Kidney tubule cell (primary cell): ENCODE measurements around the gene ZNF536.
"Not testable (repeated sequence)": the region's sequence is repeated elsewhere in the genome, so short reads cannot be mapped to it uniquely, and the experiment has no call there.

Experiments used
- DNase-seq: peaks from one replicate; pipeline ENCODE4 v3.0.0-alpha.2; 2018; ENCODE audit warnings: low spot score

The ZNF536 gene

DNA sequence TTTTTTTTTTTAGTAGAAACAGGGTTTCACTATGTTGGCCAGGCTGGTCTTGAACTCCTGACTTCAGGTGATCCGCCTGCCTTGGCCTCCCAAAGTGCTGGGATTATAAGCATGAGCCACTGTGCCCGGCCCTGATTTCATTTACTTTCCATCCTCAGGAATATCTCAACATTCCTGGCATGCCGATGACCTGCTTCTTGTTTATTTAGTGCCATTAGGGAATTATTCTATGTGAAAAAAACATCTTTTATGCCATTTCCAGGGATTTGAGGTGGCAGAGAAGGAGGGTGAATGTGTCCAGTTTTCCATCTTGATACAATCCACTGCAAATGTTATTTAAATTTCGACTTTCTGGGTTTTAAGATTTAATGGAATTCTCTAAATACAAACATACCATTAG is 45.0 kb downstream of the ZNF536 start:
- DNase-seq, result not testable (repeated sequence)

DNA sequence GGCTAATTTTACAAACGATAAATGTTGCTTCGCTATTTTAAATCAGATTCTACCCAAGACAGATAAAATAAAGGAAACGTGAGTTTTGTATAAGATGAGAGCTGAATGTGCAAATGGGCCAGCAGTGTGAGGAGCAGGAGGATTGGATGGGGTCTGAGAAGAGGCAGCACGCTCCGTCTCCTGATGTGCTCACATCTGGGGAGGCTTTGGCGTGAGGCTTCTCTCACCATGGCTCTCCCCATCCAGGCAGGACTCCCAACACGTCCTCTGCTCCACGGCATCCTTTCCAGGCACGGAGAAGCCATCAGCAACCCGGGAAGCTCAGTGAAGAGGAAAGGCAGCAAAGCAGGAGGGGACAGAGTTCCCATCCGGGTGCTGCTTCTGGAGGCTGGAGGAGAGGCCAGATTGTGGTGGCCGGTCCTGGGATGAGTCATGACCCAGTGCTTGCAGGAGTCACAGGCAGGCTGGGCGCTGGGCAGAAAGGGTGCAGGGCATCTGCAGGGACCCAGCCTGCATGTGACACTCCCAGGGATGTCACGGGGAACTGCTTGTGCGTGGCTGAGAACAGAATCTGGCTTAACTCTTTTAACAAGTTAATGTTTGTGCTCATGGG is 47.5 kb downstream of the ZNF536 start:
- DNase-seq, result peak; percentile 11

DNA sequence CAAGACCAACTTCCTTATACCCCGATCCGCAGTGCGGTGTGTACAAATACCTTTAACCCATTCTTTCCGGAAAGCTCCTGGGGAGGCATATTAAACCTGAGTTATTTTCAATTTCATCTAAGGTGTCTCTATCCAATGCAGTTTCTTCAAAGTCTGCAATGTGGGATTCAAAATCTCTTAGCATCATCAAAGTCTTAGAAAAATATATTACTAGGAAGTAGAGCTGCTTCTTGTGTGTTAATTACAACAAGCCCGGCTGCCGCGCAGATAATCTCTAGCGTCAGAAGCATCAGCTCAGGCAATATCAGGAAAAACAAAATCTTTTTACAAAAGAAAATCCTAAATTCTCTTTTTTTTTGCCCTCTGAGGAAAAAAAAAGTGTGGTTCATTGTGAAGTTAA is 48.1 kb downstream of the ZNF536 start:
- no peak for DNase-seq

- no peak for DNase-seq
These were observed 48.7 kb downstream of the ZNF536 start for GRCh38 chr19:30420881-30421280.

- no peak for DNase-seq
These were observed 49.4 kb downstream of the ZNF536 start for GRCh38 chr19:30421571-30421970.

DNA sequence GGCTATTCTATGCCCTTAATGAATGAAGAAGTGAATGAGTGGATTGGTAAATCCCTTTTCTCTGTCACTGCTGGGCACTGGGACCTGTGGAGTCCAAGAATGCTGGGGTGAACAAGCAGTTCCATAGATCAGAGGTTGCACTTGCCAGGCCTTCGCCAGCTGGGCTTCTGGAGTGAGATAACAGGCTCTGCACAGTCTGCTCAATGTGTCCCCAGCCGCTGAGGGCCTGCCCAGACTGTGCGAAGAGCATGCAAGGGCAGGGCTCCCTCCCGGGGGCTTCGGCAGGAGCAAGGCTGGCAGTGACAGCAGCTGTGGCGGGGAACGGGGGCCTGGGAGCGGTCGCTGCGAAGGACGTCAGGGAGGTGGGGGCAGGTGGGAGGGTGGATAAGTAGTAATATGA is 51.3 kb downstream of the ZNF536 start:
- DNase-seq, result no peak

DNA sequence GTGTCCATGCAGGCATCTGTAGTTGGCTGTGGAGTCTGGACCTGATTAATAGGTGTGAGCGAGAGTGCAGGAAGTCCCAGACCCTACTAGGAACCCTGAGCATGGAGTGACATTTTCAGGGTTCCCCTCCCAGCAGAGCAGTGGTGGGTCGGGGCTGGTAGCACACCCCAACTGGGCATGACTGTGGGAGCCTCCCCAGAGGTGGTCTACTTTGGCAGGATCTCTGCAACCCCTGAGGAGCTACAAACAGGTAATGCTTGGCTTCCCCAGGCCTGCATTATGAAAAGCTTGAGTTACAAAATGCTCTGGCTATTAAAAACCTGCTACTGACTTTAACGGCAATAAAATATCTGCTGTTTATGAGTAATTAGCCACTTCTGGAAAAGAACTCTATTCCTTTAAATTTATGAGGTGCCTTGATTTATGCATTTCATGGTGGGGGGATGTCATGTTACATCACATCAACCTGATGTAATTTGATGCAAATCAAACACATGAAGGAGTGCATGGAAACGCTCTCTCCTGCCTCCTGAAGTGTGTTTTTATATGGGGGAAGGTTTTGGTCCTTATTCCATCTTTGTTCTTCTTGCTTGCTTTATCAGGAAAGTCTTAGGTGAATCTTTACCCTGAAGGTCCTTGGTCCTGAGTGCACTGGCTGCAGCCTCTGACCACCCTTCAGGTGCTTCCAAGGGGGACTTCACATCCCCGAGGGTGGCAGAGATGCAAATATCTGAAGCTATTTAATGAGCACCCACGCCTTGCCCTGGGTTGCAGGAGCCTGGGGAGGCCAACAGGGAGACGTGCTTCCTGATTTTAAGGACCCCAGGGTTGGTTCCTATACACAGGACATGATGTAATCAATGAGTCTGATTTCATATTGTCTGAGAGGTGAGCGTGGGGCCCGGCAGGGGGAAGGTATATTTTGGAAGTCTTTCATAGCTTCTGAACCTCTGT is 54.0 kb downstream of the ZNF536 start:
- DNase-seq, result no peak

GRCh38 chr19:30426864-30427263 is 54.7 kb downstream of the ZNF536 start:
- DNase-seq, result no peak

GRCh38 chr19:30428092-30428680 is 56.0 kb downstream of the ZNF536 start:
- DNase-seq, result no peak

DNA sequence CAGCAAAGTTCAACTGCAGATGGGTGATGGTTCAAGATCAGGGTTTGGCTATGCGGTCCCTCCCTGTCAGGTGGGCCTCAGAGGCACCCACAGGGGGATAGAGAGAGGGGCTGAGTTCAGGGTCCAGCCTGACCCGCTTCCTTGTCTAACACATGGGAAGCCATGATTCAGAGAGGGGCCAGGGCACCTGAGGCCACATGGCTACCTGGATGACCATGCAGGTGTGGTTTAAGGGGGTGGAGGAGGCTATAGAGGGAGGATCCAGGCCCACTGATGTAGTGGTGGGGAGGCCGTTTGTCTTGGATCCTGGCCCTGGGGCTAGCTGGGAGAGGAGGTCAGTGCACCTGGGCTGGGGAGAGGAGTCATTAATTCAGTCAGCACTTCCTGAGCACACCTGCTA is 56.7 kb downstream of the ZNF536 start:
- DNase-seq, result no peak

DNA sequence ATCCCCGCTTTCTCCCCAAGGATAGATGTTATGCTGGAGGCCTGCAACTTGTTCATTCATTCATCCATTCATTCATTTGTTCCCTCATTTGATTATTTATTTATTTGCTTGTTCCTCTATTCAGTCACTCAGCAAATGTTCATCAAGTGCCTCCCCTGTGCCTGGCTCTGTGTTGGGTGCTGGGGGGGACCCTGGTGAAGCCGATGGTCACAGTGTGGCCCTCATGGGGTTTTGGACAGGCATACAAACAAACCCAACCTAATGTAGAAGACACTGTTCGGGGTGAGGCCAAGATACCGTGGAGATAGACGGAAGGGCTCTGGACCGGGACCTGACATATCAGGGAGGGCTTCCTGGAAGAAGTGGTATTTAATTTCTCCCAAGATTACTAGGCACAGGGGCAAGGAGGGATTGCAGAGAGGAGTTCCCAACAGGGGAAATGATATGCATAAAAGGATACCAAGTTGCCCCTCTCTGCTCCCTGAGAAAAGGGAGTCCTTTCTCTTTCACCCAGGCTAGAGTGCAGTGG is 58.1 kb downstream of the ZNF536 start:
- DNase-seq, result no peak

- no peak for DNase-seq
These were observed 59.4 kb downstream of the ZNF536 start for GRCh38 chr19:30431591-30431990.

- no peak for DNase-seq
These were observed 62.8 kb downstream of the ZNF536 start for GRCh38 chr19:30434797-30435594.

GRCh38 chr19:30437869-30438268 is 65.7 kb downstream of the ZNF536 start:
- no peak for DNase-seq

DNA sequence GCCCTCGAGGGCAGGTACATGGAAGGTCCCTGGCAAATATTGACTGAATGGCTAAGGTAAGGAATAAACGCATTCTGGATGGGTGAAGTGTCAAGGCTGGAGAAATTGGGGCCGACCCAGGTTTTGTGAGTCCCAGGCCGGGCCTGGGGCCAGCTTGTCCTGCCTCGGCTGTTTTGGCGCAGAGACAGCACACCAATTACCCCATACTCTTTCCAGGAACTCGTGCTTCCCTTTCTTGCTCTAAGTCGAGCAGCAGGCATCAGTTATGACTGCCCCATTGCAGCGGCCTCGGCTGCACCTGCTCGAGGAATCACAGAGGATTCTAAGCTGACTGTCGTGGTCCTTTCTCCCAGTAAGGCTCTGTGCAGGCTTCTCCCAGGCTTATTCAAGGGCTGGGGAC is 67.1 kb downstream of the ZNF536 start:
- no peak for DNase-seq

DNA sequence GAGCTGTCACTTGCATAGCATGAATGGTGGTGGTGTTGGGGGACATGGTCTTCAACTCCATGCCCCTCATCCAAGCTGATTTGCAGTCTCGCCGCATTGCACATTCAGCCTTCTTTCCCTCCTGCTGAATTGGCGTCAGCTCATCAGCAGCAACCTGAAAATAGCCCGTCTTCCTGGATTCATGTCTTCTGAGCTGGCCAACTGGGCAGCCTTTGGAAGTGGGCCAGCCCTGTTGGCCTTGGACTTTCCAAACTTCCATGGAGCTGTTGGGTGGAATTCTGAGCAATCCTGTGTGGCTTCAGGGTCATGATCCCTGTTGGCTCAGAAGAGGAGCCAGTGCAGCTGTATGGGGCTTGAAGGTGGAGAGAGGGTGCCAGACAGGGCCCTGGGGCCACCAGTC is 68.8 kb downstream of the ZNF536 start:
- peak; percentile 63 for DNase-seq

GRCh38 chr19:30442674-30443073 is 70.5 kb downstream of the ZNF536 start:
- no peak for DNase-seq

DNA sequence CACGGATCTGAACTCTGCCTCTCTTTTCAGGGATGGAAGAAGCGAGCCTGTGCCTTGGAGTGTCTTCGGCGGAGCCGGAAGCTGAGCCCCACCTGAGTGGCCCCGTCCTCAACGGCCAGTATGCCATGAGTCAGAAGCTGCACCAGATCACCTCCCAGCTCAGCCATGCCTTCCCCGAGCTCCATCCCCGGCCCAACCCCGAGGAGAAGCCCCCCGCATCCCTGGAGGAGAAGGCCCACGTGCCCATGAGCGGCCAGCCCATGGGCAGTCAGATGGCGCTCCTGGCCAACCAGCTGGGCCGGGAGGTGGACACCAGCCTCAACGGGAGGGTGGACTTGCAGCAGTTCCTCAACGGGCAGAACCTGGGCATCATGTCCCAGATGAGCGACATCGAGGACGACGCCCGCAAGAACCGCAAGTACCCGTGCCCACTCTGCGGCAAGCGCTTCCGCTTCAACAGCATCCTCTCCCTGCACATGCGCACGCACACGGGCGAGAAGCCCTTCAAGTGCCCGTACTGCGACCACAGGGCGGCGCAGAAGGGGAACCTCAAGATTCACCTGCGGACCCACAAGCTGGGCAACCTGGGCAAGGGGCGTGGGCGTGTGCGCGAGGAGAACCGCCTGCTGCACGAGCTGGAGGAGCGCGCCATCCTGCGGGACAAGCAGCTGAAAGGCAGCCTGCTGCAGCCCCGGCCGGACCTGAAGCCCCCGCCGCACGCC is 71.5 kb downstream of the ZNF536 start:
- DNase-seq, result no peak

GRCh38 chr19:30444253-30444671 is 72.1 kb downstream of the ZNF536 start:
- no peak for DNase-seq

- DNase-seq, result no peak
These were observed 72.6 kb downstream of the ZNF536 start for GRCh38 chr19:30444686-30445232.

DNA sequence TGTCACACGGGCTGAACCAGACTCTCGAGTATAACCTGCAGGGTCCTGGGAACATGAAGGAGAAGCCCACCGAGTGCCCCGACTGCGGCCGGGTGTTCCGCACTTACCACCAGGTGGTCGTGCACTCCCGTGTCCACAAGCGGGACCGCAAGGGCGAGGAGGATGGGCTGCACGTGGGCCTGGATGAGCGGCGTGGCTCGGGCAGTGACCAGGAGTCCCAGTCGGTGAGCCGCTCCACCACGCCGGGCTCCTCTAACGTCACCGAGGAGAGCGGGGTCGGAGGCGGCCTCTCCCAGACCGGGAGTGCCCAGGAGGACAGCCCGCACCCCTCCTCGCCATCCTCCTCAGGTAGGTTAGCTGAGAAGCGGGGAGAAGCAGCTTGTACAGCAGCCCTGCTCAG is 73.2 kb downstream of the ZNF536 start:
- DNase-seq, result no peak
